Activated T-helper 1 cell treated with anti-CD3 and anti-CD28 coated beads, Interleukin-12 subunit alpha, Interleukin-12 subunit beta, Interleukin-2, Interleukin-4 antibody, amounts not matched to agents 30 ng/mL and 10 ng/mL and 1 ng/mL, durations not matched to agents 14 hours and 24 hours and 36 hours (primary cell): ENCODE data around the gene PTGR3. TPM values are rescaled to one million over a fixed set of nuclear protein-coding genes. Genes with fewer than 3 reads are reported as not detected.
A peak's percentile ranks its signal among the peaks of the same experiment; 100 is the strongest.

Experiments
- DNase-seq: peaks from one replicate; pipeline ENCODE4 v3.0.0; 2021; ENCODE audit warnings: low spot score
- H3K27ac Mint-ChIP-seq: one replicate; pipeline ENCODE4 v1.8.0; 2021; ENCODE audit warnings: mild to moderate bottlenecking, mixed read lengths
- H3K27me3 Mint-ChIP-seq: one replicate; pipeline ENCODE4 v1.8.0; 2022; ENCODE audit warnings: mild to moderate bottlenecking, moderate library complexity, mixed read lengths; ENCODE audit not compliant: insufficient read depth
- H3K36me3 Mint-ChIP-seq: one replicate; pipeline ENCODE4 v1.8.0; 2021; ENCODE audit warnings: low read depth, mixed read lengths
- H3K4me1 Mint-ChIP-seq: one replicate; pipeline ENCODE4 v1.8.0; 2021; ENCODE audit warnings: low read depth, mixed read lengths
- H3K4me3 Mint-ChIP-seq: one replicate; pipeline ENCODE4 v1.8.0; 2021; ENCODE audit warnings: mild to moderate bottlenecking, moderate library complexity, mixed read lengths
- H3K9me3 Mint-ChIP-seq: one replicate; pipeline ENCODE4 v1.8.0; 2021; ENCODE audit warnings: mixed read lengths
- intact Hi-C: fragments of 100-400 bp; cut with micrococcal nuclease; formaldehyde crosslinking; loops from one replicate; pipeline ENCODE4 v1.15.1; 2024
- total RNA-seq: library from RNA; stranded (reverse); gene quantifications from 2 replicates; pipeline ENCODE4 v1.2.3, GENCODE V29; 2022

Gene PTGR3
- total RNA-seq, 1 donor from 2014 or later: 19.1 TPM

DNA sequence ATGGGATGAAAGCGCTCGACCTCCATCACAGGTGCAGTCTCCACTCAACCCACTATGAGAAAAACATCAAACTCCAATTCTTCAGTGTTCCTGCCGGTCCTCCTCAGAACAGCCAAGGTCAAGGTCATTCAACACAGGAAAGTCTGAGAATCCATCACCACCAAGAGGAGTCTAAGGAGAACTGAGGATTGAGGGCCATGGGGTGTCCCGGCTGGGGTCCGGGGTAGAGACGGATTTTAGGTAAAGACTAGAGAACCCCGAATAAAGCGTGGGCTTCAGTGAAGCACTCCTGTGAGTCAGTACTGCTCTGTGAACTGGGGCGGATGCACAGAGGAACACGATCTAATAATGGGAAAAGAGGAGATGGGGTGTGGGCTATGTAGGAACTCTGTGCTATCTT lies 41.8 kb downstream of the PTGR3 start:
- Mint-ChIP-seq H3K27me3 (peaks cover 8% of the 10 kb centered on the region), H3K27ac (no peak overlapping the region), H3K9me3 (no peaks in the 10 kb centered on the region), H3K36me3 (no peaks in the 10 kb centered on the region), H3K4me1 (peaks cover under 1% of the 10 kb centered on the region), H3K4me3 (no peak overlapping the region)
- DNase-seq: no peak
- intact Hi-C loops: loop anchor here (10.0 kb wide), 1 partner anchor 308 kb away; no protein-coding TSS in a partner anchor

DNA sequence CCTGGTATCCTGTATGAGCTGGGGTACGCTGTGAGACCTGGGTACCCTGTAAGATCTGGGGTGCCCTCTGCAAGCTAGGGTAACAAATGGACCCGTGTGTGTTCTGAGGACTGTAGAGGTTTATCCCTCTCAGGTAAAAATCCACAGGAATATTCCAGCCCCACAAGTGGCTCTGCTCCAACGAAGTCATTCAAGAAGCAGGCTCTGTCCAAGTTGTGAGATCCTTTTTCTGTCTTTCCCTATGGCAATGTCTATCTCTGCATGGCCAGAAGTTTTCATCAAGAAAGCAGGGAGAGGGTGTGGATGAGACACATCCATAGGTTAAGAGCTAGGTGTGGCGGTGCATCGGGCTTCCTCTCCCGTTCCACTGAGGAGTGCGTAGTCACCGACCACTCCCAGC lies 43.0 kb downstream of the PTGR3 start:
- H3K4me1 Mint-ChIP-seq: peaks cover 12% of the 10 kb centered on the region
- peaks cover 12% of the 10 kb centered on the region for H3K27me3 Mint-ChIP-seq
- H3K4me3 Mint-ChIP-seq: no peak overlapping the region
- no peak for DNase-seq
- no peak overlapping the region for H3K27ac Mint-ChIP-seq
- intact Hi-C loops: loop anchor here (10.0 kb wide), 1 partner anchor 309 kb away; no protein-coding TSS in a partner anchor
- no peaks in the 10 kb centered on the region for H3K9me3 Mint-ChIP-seq
- no peaks in the 10 kb centered on the region for H3K36me3 Mint-ChIP-seq

DNA sequence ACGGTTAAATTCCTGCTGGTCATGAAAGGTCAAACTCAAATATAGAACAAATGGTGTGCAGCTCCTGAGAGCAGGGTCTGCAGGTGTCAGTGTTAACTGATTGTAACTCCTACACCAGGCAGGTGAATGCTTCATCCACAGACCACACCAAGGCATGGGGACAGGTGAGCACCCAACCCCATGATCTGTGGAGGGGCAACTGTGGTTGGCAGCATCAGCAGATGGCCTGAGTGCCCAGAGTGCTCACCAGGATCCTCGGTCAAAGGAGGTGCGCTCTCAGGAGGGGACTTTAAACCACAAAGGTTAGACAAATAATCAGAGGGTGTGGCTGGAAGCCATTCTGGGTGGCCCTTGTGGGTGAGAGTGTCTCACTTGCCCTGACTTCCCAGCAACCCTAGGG lies 44.5 kb downstream of the PTGR3 start:
- no peak overlapping the region for H3K27ac Mint-ChIP-seq
- H3K27me3 Mint-ChIP-seq: peaks cover 14% of the 10 kb centered on the region
- no peaks in the 10 kb centered on the region for H3K9me3 Mint-ChIP-seq
- no peak overlapping the region for H3K4me3 Mint-ChIP-seq
- intact Hi-C loops: loop anchor here (10.0 kb wide), 1 partner anchor 310 kb away; no protein-coding TSS in a partner anchor
- no peak for DNase-seq
- H3K36me3 Mint-ChIP-seq: no peaks in the 10 kb centered on the region
- H3K4me1 Mint-ChIP-seq: peaks cover 12% of the 10 kb centered on the region

DNA sequence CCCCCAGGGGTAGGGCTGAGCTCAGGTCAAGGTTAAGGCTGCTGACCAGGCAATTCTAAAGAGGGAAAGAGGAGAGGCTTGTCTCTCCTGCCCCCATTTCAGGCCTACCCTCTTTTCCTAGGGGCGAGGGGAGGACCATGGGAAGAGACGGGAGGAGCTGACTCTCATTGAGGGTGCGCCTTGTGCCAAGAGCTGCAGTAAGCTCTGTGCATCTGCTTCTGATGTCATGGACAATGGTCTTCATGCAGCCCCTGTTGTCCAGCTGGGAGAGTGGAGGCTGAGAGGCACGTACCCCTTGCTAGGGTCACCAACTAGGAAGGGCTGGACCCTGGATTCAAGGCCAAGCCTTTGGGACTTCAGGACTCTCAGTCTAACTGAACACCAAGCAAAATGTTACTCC lies 45.2 kb downstream of the PTGR3 start:
- Mint-ChIP-seq H3K27ac (no peak overlapping the region), H3K4me3 (no peak overlapping the region), H3K36me3 (no peaks in the 10 kb centered on the region), H3K9me3 (no peaks in the 10 kb centered on the region), H3K4me1 (peaks cover 12% of the 10 kb centered on the region), H3K27me3 (peaks cover 12% of the 10 kb centered on the region)
- DNase-seq: no peak
- intact Hi-C loops: loop anchor here (10.0 kb wide), 1 partner anchor 311 kb away; no protein-coding TSS in a partner anchor

DNA sequence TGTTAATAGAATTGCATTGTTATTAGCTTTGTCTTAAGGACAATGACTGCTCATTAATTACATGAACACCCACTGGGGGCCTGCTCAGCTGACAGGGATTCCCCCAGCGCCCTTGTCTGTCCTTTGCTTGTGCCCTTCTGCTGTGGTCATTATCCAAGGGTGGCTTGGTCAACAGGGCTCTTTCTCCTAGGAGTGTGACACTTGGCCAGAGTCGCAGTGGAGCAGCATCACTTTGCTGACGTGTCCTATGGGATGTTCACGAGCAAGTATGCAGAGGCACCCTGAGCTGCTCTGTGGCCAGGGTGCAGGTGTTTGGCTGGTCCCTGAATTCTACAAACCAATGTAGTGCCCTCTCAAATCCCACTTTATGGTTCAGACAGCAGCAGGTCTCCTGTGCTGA lies 46.0 kb downstream of the PTGR3 start:
- intact Hi-C loops: loop anchor here (10.0 kb wide), 1 partner anchor 312 kb away; no protein-coding TSS in a partner anchor
- Mint-ChIP-seq H3K27me3 (peaks cover 12% of the 10 kb centered on the region), H3K9me3 (no peaks in the 10 kb centered on the region), H3K36me3 (no peaks in the 10 kb centered on the region), H3K27ac (no peak overlapping the region), H3K4me1 (peaks cover 12% of the 10 kb centered on the region), H3K4me3 (no peak overlapping the region)
- DNase-seq: no peak

DNA sequence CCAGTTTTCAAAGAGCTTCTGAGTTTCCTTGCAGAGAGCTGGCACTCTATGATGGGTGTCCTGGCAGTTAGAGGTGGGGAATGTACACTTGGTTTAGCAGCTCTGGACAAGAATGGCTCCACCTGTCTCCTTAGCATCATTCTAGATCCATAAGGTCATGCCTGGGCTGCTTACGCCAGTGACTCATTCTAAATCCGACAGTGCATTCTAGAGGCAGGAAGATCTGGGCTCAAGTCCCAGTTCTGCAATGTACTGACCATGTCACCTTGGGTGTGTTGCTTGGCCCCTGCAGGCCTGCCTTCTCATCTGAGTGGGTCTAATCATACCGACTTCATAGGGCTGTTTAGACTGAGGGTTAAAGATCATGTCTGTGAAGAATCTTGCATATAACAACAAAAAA lies 46.5 kb downstream of the PTGR3 start:
- no peak overlapping the region for H3K4me3 Mint-ChIP-seq
- DNase-seq: no peak
- H3K27me3 Mint-ChIP-seq: peaks cover 12% of the 10 kb centered on the region
- no peaks in the 10 kb centered on the region for H3K36me3 Mint-ChIP-seq
- H3K9me3 Mint-ChIP-seq: no peaks in the 10 kb centered on the region
- H3K4me1 Mint-ChIP-seq: peaks cover 12% of the 10 kb centered on the region
- no peak overlapping the region for H3K27ac Mint-ChIP-seq
- intact Hi-C loops: loop anchor here (10.0 kb wide), 1 partner anchor 312 kb away; no protein-coding TSS in a partner anchor

DNA sequence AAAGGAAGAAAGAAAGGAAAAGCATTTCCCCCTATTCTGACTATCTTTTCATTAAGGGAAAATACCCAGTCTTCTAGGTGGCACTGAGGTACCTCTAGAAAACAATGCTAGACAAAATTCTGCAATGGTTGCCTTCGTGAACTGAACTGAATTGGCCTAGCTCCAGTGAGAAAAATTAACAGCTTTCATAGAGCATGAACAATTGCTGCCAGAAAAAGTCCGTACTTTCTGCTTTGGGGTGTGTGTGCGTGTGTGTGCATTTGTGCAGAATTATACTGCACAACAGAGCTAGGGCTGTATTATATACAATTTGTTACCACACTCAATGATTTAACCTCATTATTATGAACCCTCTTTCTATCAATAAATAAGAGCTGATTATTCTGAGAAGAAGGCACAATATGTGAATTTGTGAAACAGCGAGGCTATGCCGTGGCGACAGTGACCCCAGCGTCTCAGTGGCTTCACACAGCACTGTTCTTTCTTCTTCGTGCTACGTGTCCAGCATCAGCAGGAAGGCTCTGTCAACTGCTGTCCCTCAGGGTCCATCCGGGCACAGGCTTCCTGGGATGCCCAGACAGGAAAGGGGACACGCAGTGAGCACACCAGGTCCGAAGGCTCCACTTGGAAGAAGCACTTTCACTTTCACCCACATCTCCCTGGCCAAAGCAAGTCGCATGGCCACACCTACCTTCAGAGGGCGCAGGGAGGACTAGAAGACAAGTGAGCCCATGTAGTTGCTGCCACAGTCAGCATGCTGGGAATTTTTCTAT lies 47.5 kb downstream of the PTGR3 start:
- H3K36me3 Mint-ChIP-seq: no peaks in the 10 kb centered on the region
- H3K27ac Mint-ChIP-seq: no peak overlapping the region
- intact Hi-C loops: loop anchor here (10.0 kb wide), 1 partner anchor 313 kb away; no protein-coding TSS in a partner anchor
- H3K27me3 Mint-ChIP-seq: peaks cover 12% of the 10 kb centered on the region
- no peaks in the 10 kb centered on the region for H3K9me3 Mint-ChIP-seq
- DNase-seq: no peak
- peak overlapping the region; percentile 72 for H3K4me3 Mint-ChIP-seq
- peaks cover 12% of the 10 kb centered on the region for H3K4me1 Mint-ChIP-seq

DNA sequence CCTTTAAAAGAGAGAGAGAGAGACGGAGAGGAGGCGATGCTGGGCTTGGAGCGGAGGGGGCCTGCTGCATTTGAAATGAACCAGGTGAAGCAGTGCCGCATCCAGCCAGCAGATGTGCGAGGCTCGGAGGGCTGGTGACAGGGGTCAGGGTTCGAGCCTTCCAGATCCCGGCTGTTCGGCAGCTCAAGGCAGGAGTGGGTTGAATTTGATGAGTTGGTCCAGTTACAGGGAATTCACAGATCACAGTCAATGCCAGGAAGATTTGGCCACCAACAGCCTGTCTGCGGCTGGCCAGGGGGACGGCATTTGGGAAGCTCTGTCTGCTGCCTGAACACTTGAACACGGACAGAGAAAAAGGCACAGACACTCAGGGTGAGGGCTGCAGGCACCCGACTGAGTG lies 48.6 kb downstream of the PTGR3 start:
- intact Hi-C loops: loop anchor here (10.0 kb wide), 1 partner anchor 314 kb away; no protein-coding TSS in a partner anchor
- DNase-seq: no peak
- no peaks in the 10 kb centered on the region for H3K9me3 Mint-ChIP-seq
- H3K27ac Mint-ChIP-seq: no peak overlapping the region
- no peak overlapping the region for H3K4me3 Mint-ChIP-seq
- no peaks in the 10 kb centered on the region for H3K36me3 Mint-ChIP-seq
- peaks cover 10% of the 10 kb centered on the region for H3K27me3 Mint-ChIP-seq
- H3K4me1 Mint-ChIP-seq: peaks cover 12% of the 10 kb centered on the region

DNA sequence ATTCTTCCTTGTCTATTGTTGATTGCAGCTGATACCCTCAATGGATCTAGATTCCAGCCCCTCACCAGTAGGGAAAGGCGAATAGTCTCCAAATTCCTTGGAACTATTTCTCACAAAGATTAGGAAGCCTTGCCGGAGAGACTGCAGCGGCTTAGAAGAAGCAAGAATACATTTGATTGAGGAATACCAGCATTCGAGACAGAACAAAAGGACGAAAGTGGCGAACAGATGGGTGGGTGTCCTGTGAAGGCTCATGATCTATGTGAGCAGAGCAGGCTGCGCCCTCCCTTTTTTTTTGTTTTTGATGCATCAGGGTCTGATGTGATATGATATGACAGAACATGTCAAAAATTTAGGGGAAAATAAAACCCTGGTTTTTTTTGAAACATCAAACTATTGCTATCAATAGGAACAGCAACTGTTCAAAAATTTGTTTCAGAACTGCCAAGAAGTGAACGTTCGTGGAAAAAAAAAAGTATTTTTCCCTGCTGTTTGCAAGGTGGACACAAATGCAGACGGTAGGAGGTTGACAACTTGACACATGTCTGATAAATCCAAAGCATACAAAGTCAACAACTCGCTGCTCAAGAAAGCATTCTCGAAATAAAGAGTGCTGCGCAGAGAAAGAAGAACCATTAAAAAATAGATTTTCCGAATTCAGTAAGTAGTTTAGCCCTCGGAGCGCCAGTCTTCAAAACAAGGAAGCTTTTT lies 49.1 kb downstream of the PTGR3 start:
- H3K4me3 Mint-ChIP-seq: no peak overlapping the region
- no peak for DNase-seq
- intact Hi-C loops: loop anchor here (10.0 kb wide), 1 partner anchor 315 kb away; no protein-coding TSS in a partner anchor
- H3K4me1 Mint-ChIP-seq: peaks cover 12% of the 10 kb centered on the region
- no peak overlapping the region for H3K27ac Mint-ChIP-seq
- H3K36me3 Mint-ChIP-seq: no peaks in the 10 kb centered on the region
- H3K9me3 Mint-ChIP-seq: no peaks in the 10 kb centered on the region
- peaks cover 10% of the 10 kb centered on the region for H3K27me3 Mint-ChIP-seq

DNA sequence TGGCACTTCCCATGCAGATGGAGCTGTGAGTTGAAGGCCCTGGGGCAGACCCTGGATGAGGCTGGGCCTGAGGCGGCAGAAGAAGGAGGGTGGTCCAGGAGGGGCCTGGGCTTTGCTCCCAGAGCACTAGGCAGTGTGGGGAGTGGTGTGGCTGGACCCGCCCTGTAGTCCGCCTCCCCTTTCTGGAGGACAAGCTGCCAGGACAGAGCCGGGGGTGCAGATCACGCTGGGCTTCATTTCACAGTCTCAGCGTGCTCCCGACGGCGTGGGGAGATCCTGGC lies 49.8 kb downstream of the PTGR3 start:
- no peak overlapping the region for H3K4me3 Mint-ChIP-seq

More for the DNA sequence above, 49.8 kb downstream of the PTGR3 start:
- H3K27me3 Mint-ChIP-seq: peaks cover 9% of the 10 kb centered on the region
- peaks cover 12% of the 10 kb centered on the region for H3K4me1 Mint-ChIP-seq
- H3K9me3 Mint-ChIP-seq: no peaks in the 10 kb centered on the region
- no peak overlapping the region for H3K27ac Mint-ChIP-seq
- H3K36me3 Mint-ChIP-seq: no peaks in the 10 kb centered on the region
- no peak for DNase-seq
- intact Hi-C loops: no loop called here

Other genes starting within 250 kb of the PTGR3 start
- 12.7 and 13.5 TPM in 2 replicates for gene TSHZ1, start 1.7 kb upstream of the PTGR3 start, total RNA-seq
- gene SMIM21, start 218.6 kb upstream of the PTGR3 start, total RNA-seq: not detected in 2 replicates